SK-N-SH treated with all-trans-retinoic acid at 6 μM for 48 hours (cell line): ENCODE measurements around the gene TBC1D2.
"Not testable (repeated sequence)": the region's sequence is repeated elsewhere in the genome, so short reads cannot be mapped to it uniquely, and the experiment has no call there.

Experiments used
- ATAC-seq: fragments of 200-7000 bp; cut with Tn5 transposase; 3 replicates; pipeline ENCODE4 v1.9.1; 2020; ENCODE audit warnings: mild to moderate bottlenecking, moderate library complexity
- ARNTL ChIP-seq: fragments of 450-650 bp; formaldehyde crosslinking; IDR thresholded peaks from 2 replicates; pipeline ENCODE4 v1.5.0; 2020; ENCODE audit warnings: low read depth, mild to moderate bottlenecking, moderate library complexity, borderline replicate concordance
- BACH2 ChIP-seq: fragments of 250-450 bp; sonication (Bioruptor Pico); IDR thresholded peaks from 2 replicates; pipeline ENCODE4 v1.9.0; 2021; ENCODE audit warnings: mild to moderate bottlenecking, borderline replicate concordance
- CSDC2 ChIP-seq: fragments of 250-450 bp; sonication (Bioruptor Pico); IDR thresholded peaks from 2 replicates; pipeline ENCODE4 v1.5.0; 2020; ENCODE audit warnings: mild to moderate bottlenecking, moderate library complexity
- ESRRG ChIP-seq: fragments of 250-450 bp; sonication (Bioruptor Pico); IDR thresholded peaks from 2 replicates; pipeline ENCODE4 v1.6.1; 2021; ENCODE audit warnings: mild to moderate bottlenecking
- ISL1 ChIP-seq: fragments of 250-450 bp; sonication (Bioruptor Pico); IDR thresholded peaks from 2 replicates; pipeline ENCODE4 v2.1.2; 2022; ENCODE audit warnings: mild to moderate bottlenecking, moderate library complexity
- OSR1 ChIP-seq: fragments of 250-450 bp; sonication (Bioruptor Pico); IDR thresholded peaks from 2 replicates; pipeline ENCODE4 v1.8.0; 2022; ENCODE audit warnings: moderate library complexity, mild to moderate bottlenecking, inconsistent platforms
- PPARA ChIP-seq: fragments of 250-450 bp; sonication (Bioruptor Pico); IDR thresholded peaks from 2 replicates; pipeline ENCODE4 v1.5.0; 2020; ENCODE audit warnings: mild to moderate bottlenecking, borderline replicate concordance
- TCF4 ChIP-seq: fragments of 250-450 bp; sonication (Bioruptor Pico); IDR thresholded peaks from 2 replicates; pipeline ENCODE4 v1.8.0; 2021; ENCODE audit warnings: mild to moderate bottlenecking, moderate library complexity, borderline replicate concordance
- TOX ChIP-seq: fragments of 250-450 bp; sonication (Bioruptor Pico); IDR thresholded peaks from 2 replicates; pipeline ENCODE4 v1.8.0; 2021; ENCODE audit warnings: mild to moderate bottlenecking, moderate library complexity, borderline replicate concordance
- ZC3H10 ChIP-seq: fragments of 250-450 bp; sonication (Bioruptor Pico); IDR thresholded peaks from 2 replicates; pipeline ENCODE4 v1.5.1; 2021; ENCODE audit warnings: mild to moderate bottlenecking, moderate library complexity
- ZFP3 ChIP-seq: fragments of 250-450 bp; sonication (Bioruptor Pico); IDR thresholded peaks from 2 replicates; pipeline ENCODE4 v1.5.0; 2020; ENCODE audit warnings: mild to moderate bottlenecking, moderate library complexity
- ZFP30 ChIP-seq: fragments of 450-650 bp; formaldehyde crosslinking; IDR thresholded peaks from 2 replicates; pipeline ENCODE4 v1.5.0; 2022; ENCODE audit warnings: mild to moderate bottlenecking, moderate library complexity
- ZNF565 ChIP-seq: fragments of 450-650 bp; formaldehyde crosslinking; conservative IDR thresholded peaks from 2 replicates; pipeline ENCODE4 v1.5.0; 2020; ENCODE audit warnings: low read depth, mild to moderate bottlenecking, moderate library complexity
- ZNF70 ChIP-seq: fragments of 450-650 bp; formaldehyde crosslinking; IDR thresholded peaks from 2 replicates; pipeline ENCODE4 v1.5.0; 2020; ENCODE audit warnings: mild to moderate bottlenecking, moderate library complexity
- ZNF8 ChIP-seq: fragments of 450-650 bp; formaldehyde crosslinking; IDR thresholded peaks from 2 replicates; pipeline ENCODE4 v1.5.0; 2020; ENCODE audit warnings: mild to moderate bottlenecking, moderate library complexity
- TF ChIP-seq, protein P1 (sequence below): fragments of 250-450 bp; sonication (Bioruptor Pico); IDR thresholded peaks from 2 replicates; pipeline ENCODE4 v1.8.0; 2020; ENCODE audit warnings: mild to moderate bottlenecking, moderate library complexity, borderline replicate concordance
- TF ChIP-seq, protein P2 (sequence below): fragments of 250-450 bp; sonication (Bioruptor Pico); IDR thresholded peaks from 2 replicates; pipeline ENCODE4 v1.5.1; 2020; ENCODE audit warnings: low read depth, mild to moderate bottlenecking, moderate library complexity
- TF ChIP-seq, protein P3 (sequence below): fragments of 250-450 bp; sonication (Bioruptor Pico); IDR thresholded peaks from 2 replicates; pipeline ENCODE4 v1.8.0; 2021; ENCODE audit warnings: low read depth, mild to moderate bottlenecking, moderate library complexity, borderline replicate concordance
- TF ChIP-seq, protein P4 (sequence below): fragments of 250-450 bp; sonication (Bioruptor Pico); IDR thresholded peaks from 2 replicates; pipeline ENCODE4 v1.5.0; 2020; ENCODE audit warnings: mild to moderate bottlenecking, moderate library complexity
- TF ChIP-seq, protein P5 (sequence below): fragments of 250-450 bp; sonication (Bioruptor Pico); IDR thresholded peaks from 2 replicates; pipeline ENCODE4 v1.5.1; 2021; ENCODE audit warnings: mild to moderate bottlenecking, moderate library complexity

Gene TBC1D2

DNA sequence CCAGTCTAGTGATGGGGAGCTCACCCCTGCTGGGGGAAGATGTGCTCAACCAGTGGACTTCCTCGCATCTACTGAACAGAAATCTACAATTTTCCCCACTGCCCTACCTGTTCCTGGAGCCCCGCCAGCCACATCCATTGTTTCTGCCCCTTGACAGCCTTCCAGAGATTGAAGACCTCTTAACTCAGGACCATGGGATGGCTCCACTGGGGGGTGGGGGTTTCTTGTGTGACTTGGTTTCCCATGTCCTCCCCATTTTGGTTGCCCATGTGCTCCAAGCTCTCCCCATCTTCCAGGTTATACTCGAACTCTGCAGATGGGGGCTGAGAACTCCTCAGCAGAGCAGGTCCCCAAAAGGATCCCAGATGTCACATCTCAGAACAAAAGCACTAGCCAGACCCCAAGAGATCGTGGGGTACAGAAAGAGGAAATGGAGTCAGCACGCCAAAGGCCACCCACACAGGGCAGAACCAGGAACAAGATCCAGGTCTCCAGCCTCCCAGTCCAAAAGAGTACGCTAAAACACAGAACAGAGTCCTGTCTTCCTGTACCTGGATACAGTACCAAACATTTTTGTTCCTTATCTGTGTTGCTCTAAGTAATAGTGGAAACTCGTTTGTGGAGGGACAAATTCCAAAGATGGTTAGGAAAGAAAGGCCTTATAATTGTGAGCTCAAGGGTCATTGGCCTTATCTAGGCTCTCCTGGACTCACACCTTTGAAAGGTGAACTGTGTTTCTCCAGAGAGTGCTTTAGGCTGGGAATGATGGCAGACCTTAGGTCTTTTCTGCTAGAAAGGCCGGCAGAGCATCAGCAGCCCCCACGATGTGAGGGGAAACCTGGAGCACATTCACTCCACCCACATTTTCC is 78.8 kb downstream of the TBC1D2 start (continued):
- no peak for TF ChIP-seq BACH2 (CRISPR knock-in tag)
- TF ChIP-seq TOX (CRISPR knock-in tag) = no peak
- TF ChIP-seq, protein P1, sequence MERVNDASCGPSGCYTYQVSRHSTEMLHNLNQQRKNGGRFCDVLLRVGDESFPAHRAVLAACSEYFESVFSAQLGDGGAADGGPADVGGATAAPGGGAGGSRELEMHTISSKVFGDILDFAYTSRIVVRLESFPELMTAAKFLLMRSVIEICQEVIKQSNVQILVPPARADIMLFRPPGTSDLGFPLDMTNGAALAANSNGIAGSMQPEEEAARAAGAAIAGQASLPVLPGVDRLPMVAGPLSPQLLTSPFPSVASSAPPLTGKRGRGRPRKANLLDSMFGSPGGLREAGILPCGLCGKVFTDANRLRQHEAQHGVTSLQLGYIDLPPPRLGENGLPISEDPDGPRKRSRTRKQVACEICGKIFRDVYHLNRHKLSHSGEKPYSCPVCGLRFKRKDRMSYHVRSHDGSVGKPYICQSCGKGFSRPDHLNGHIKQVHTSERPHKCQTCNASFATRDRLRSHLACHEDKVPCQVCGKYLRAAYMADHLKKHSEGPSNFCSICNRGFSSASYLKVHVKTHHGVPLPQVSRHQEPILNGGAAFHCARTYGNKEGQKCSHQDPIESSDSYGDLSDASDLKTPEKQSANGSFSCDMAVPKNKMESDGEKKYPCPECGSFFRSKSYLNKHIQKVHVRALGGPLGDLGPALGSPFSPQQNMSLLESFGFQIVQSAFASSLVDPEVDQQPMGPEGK = no peak

DNA sequence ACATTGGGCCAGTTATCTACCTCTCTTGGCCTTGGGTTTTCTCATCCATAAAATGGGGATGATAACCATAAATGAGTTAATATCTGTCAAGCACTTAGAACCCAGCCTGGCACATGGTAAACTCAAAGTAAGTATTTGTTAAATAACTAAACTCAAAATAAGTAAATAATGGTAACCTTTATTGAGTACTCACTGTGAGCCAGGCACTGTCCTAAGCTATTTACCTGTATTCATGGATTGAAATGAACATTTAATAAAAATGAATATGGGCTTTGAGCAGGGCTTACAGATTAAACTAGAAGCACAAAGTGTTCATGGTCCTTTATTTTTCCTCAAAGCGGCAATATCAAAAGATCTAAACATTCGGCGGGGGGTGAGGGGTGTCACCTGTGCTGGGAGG is 79.7 kb downstream of the TBC1D2 start:
- no peak for ATAC-seq
- TF ChIP-seq, protein P2, sequence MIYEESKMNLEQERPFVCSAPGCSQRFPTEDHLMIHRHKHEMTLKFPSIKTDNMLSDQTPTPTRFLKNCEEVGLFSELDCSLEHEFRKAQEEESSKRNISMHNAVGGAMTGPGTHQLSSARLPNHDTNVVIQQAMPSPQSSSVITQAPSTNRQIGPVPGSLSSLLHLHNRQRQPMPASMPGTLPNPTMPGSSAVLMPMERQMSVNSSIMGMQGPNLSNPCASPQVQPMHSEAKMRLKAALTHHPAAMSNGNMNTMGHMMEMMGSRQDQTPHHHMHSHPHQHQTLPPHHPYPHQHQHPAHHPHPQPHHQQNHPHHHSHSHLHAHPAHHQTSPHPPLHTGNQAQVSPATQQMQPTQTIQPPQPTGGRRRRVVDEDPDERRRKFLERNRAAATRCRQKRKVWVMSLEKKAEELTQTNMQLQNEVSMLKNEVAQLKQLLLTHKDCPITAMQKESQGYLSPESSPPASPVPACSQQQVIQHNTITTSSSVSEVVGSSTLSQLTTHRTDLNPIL (CRISPR knock-in tag) = no peak
- TF ChIP-seq ISL1 (CRISPR knock-in tag) = no peak

DNA sequence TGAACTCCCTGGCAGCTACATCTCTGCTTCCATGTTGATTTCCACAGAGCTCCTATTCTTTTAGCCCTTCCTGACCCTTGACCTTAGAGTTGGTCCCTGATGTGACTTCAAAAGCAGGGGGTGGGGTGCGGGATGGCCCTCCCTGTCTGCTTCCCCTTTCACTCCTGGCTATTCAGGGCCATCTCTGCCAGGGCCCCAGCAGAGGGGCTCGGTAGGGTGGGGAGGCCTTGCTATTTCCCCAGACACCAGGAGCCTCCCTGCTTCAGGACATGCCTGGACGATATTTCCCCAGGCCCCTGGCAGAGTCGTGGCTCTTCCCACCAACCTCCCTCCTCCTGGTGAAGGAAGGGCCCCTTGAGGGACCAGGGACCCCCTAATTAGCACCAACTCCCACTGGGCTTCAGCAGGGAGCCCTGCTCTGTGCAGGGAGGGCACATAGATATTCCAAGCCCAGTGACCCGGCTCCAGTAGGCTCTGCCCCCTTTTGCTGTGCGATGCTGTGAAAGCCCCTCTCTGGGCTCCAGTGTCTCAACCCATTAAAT is 80.3 kb downstream of the TBC1D2 start:
- TF ChIP-seq ISL1 (CRISPR knock-in tag) (no peak), ZC3H10 (CRISPR knock-in tag) (no peak), ZNF8 (CRISPR knock-in tag) (no peak), PPARA (no peak), ZNF70 (CRISPR knock-in tag) (no peak)
- TF ChIP-seq, protein P3, sequence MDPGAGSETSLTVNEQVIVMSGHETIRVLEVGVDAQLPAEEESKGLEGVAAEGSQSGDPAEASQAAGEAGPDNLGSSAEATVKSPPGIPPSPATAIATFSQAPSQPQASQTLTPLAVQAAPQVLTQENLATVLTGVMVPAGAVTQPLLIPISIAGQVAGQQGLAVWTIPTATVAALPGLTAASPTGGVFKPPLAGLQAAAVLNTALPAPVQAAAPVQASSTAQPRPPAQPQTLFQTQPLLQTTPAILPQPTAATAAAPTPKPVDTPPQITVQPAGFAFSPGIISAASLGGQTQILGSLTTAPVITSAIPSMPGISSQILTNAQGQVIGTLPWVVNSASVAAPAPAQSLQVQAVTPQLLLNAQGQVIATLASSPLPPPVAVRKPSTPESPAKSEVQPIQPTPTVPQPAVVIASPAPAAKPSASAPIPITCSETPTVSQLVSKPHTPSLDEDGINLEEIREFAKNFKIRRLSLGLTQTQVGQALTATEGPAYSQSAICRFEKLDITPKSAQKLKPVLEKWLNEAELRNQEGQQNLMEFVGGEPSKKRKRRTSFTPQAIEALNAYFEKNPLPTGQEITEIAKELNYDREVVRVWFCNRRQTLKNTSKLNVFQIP (CRISPR knock-in tag) = no peak
- TF ChIP-seq, protein P1 = no peak
- TF ChIP-seq, all 23 proteins: peak for 0
- no peak for ATAC-seq

DNA sequence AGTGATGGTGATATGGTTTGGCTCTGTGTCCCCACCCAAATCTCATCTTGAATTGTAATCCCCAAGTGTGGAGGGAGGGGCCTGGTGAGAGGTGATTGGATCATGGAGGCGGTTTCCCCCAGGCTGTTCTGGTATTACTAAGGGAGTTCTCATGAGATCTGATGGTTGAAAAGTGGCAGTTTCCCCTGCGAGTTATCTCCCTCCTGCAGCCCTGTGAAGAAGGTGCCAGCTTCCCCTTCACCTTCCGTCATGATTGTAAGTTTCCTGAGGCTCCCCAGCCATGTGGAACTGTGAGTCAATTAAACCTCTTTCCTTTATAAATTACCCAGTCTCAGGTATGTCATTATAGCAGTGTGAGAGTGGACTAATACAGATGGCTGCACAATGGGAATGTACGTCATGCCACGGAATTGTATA is 80.9 kb downstream of the TBC1D2 start:
- not testable (repeated sequence) for ATAC-seq

DNA sequence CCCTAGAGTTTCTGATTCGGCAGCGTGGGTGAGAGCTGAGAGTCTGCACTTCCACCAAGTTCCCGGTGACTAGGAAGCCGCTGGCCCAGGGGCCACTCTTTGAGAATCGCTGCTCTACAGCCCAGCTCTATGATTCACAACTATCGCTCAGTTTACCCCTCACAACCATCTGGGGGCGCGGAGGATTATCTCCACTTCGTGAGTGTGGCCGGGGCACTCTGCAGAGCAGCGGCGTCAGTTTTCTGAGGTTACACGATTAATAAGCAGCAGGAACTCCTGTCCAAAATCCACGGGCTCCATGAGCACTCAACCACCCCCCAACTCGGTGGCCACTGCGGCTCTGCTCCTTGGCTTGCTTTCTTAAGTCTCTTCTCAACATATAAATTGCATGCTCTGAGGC is 82.3 kb downstream of the TBC1D2 start:
- no peak for ATAC-seq
- TF ChIP-seq CSDC2 (CRISPR knock-in tag) (no peak), ZFP3 (no peak), OSR1 (CRISPR knock-in tag) (no peak), ARNTL (CRISPR knock-in tag) (no peak), ZC3H10 (CRISPR knock-in tag) (no peak), ZFP30 (CRISPR knock-in tag) (no peak), ZNF565 (no peak), BACH2 (CRISPR knock-in tag) (no peak), ZNF8 (CRISPR knock-in tag) (no peak), PPARA (no peak), TCF4 (CRISPR knock-in tag) (no peak), ESRRG (CRISPR knock-in tag) (no peak)
- TF ChIP-seq, protein P1 = no peak
- TF ChIP-seq, protein P4, sequence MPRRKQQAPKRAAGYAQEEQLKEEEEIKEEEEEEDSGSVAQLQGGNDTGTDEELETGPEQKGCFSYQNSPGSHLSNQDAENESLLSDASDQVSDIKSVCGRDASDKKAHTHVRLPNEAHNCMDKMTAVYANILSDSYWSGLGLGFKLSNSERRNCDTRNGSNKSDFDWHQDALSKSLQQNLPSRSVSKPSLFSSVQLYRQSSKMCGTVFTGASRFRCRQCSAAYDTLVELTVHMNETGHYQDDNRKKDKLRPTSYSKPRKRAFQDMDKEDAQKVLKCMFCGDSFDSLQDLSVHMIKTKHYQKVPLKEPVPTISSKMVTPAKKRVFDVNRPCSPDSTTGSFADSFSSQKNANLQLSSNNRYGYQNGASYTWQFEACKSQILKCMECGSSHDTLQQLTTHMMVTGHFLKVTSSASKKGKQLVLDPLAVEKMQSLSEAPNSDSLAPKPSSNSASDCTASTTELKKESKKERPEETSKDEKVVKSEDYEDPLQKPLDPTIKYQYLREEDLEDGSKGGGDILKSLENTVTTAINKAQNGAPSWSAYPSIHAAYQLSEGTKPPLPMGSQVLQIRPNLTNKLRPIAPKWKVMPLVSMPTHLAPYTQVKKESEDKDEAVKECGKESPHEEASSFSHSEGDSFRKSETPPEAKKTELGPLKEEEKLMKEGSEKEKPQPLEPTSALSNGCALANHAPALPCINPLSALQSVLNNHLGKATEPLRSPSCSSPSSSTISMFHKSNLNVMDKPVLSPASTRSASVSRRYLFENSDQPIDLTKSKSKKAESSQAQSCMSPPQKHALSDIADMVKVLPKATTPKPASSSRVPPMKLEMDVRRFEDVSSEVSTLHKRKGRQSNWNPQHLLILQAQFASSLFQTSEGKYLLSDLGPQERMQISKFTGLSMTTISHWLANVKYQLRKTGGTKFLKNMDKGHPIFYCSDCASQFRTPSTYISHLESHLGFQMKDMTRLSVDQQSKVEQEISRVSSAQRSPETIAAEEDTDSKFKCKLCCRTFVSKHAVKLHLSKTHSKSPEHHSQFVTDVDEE (CRISPR knock-in tag) = no peak
- TF ChIP-seq, protein P5, sequence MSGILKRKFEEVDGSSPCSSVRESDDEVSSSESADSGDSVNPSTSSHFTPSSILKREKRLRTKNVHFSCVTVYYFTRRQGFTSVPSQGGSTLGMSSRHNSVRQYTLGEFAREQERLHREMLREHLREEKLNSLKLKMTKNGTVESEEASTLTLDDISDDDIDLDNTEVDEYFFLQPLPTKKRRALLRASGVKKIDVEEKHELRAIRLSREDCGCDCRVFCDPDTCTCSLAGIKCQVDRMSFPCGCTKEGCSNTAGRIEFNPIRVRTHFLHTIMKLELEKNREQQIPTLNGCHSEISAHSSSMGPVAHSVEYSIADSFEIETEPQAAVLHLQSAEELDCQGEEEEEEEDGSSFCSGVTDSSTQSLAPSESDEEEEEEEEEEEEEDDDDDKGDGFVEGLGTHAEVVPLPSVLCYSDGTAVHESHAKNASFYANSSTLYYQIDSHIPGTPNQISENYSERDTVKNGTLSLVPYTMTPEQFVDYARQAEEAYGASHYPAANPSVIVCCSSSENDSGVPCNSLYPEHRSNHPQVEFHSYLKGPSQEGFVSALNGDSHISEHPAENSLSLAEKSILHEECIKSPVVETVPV = no peak
